ENCODE results near the gene VSTM4. TPM values are rescaled to one million over a fixed set of nuclear protein-coding genes. Genes with fewer than 3 reads are reported as not detected.
A peak's percentile ranks its signal among the peaks of the same experiment; 100 is the strongest.

VSTM4 gene
- total RNA-seq, 1 donor from 2014 or later, result 16.0 TPM

- no peak for DNase-seq (ENCODE audit: low spot score)
These were observed 70.8 kb downstream of the VSTM4 start for GRCh38 chr10:49044293-49045193.

- DNase-seq (ENCODE audit: low spot score), result no peak
These were observed 74.7 kb downstream of the VSTM4 start for GRCh38 chr10:49040601-49041000.

GRCh38 chr10:49039409-49039808 is 75.9 kb downstream of the VSTM4 start:
- DNase-seq (ENCODE audit: low spot score), result no peak

GRCh38 chr10:49038711-49039110 is 76.6 kb downstream of the VSTM4 start:
- DNase-seq (ENCODE audit: low spot score), result no peak

- DNase-seq (ENCODE audit: low spot score), result no peak
These were observed 78.1 kb downstream of the VSTM4 start for GRCh38 chr10:49037187-49037586.

- no peak for DNase-seq (ENCODE audit: low spot score)
These were observed 78.7 kb downstream of the VSTM4 start for GRCh38 chr10:49036638-49037037.

GRCh38 chr10:49035920-49036319 is 79.4 kb downstream of the VSTM4 start:
- DNase-seq (ENCODE audit: low spot score), result no peak

- DNase-seq (ENCODE audit: low spot score), result no peak
These were observed 80.4 kb downstream of the VSTM4 start for GRCh38 chr10:49034925-49035324.

GRCh38 chr10:49033939-49034338 is 81.4 kb downstream of the VSTM4 start:
- no peak for DNase-seq (ENCODE audit: low spot score)

- DNase-seq (ENCODE audit: low spot score), result no peak
These were observed 85.7 kb downstream of the VSTM4 start for GRCh38 chr10:49029666-49030065.

- DNase-seq (ENCODE audit: low spot score), result no peak
These were observed 86.7 kb downstream of the VSTM4 start for GRCh38 chr10:49028639-49029038.

GRCh38 chr10:49025347-49025983 is 89.9 kb downstream of the VSTM4 start:
- no peak for DNase-seq (ENCODE audit: low spot score)

GRCh38 chr10:49024484-49024883 is 90.8 kb downstream of the VSTM4 start:
- no peak for DNase-seq (ENCODE audit: low spot score)

GRCh38 chr10:49023752-49024151 is 91.6 kb downstream of the VSTM4 start:
- no peak for DNase-seq (ENCODE audit: low spot score)

- no peak for DNase-seq (ENCODE audit: low spot score)
These were observed 92.3 kb downstream of the VSTM4 start for GRCh38 chr10:49023071-49023470.

GRCh38 chr10:49021685-49022084 is 93.6 kb downstream of the VSTM4 start:
- no peak for DNase-seq (ENCODE audit: low spot score)

GRCh38 chr10:49015700-49016099 is 99.6 kb downstream of the VSTM4 start:
- DNase-seq (ENCODE audit: low spot score), result peak; percentile 15

- no peak for DNase-seq (ENCODE audit: low spot score)
These were observed 102.7 kb downstream of the VSTM4 start for GRCh38 chr10:49012603-49013002.

- no peak for DNase-seq (ENCODE audit: low spot score)
These were observed 103.6 kb downstream of the VSTM4 start for GRCh38 chr10:49011756-49012155.

- DNase-seq (ENCODE audit: low spot score), result no peak
These were observed 104.5 kb downstream of the VSTM4 start for GRCh38 chr10:49010865-49011264.

- DNase-seq (ENCODE audit: low spot score), result no peak
These were observed 105.0 kb downstream of the VSTM4 start for GRCh38 chr10:49010295-49010694.

- no peak for DNase-seq (ENCODE audit: low spot score)
These were observed 105.9 kb downstream of the VSTM4 start for GRCh38 chr10:49009199-49009979.
